Measurements from ENCODE around the gene RPL41.

- no peak for TF ChIP-seq CTCF (IDR thresholded peaks at IDR 0.05; ENCODE audit: insufficient read depth, low read length)
- TF ChIP-seq POLR2AphosphoS5 (IDR thresholded peaks at IDR 0.05; ENCODE audit: low read depth), result no peak
Measured at GRCh38 chr12:56120158-56120846, 3.9 kb downstream of the RPL41 start.
